Activated CD4-positive, alpha-beta T cell treated with anti-CD3 and anti-CD28 coated beads, Interleukin-2, amount 50 U/mL, for 24 hours (primary cell): Measurements from ENCODE around the gene ANKRD30B.
"Not testable (repeated sequence)": the region's sequence is repeated elsewhere in the genome, so short reads cannot be mapped to it uniquely, and the experiment has no call there.

Source experiments
- DNase-seq, 2 donors: peaks; one replicate each; pipeline ENCODE4 v3.0.0-alpha.2; 2020; ENCODE audit warnings: low read depth in 1 of 2, low spot score in 1 of 2

The ANKRD30B gene

GRCh38 chr18:14841607-14842006 is 93.6 kb downstream of the ANKRD30B start:
- DNase-seq, result not testable (repeated sequence)

DNA sequence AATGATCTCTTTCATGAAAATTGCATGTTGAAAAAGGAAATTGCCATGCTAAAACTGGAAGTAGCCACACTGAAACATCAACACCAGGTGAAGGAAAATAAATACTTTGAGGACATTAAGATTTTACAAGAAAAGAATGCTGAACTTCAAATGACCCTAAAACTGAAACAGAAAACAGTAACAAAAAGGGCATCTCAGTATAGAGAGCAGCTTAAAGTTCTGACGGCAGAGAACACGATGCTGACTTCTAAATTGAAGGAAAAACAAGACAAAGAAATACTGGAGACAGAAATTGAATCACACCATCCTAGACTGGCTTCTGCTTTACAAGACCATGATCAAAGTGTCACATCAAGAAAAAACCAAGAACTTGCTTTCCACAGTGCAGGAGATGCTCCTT is 103.6 kb downstream of the ANKRD30B start:
- DNase-seq, result not testable (repeated sequence)

DNA sequence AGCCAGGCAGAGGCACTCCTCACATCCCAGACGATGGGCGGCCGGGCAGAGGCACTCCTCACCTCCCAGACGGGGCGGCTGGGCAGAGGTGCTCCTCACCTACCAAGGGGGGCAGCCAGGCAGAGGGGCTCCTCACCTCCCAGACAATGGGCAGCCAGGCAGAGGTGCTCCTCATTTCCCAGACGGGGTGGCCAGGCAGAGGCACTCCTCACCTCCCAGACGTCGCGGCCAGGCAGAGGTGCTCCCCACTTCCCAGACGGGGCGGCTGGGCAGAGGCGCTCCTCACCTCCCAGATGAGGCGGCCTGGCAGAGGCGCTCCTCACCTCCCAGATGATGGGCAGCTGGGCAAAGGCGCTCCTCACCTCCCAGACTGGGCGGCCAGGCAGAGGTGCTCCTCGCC is 107.7 kb downstream of the ANKRD30B start:
- DNase-seq, result not testable (repeated sequence)

GRCh38 chr18:14856256-14856655 is 108.3 kb downstream of the ANKRD30B start:
- DNase-seq, result not testable (repeated sequence)

DNA sequence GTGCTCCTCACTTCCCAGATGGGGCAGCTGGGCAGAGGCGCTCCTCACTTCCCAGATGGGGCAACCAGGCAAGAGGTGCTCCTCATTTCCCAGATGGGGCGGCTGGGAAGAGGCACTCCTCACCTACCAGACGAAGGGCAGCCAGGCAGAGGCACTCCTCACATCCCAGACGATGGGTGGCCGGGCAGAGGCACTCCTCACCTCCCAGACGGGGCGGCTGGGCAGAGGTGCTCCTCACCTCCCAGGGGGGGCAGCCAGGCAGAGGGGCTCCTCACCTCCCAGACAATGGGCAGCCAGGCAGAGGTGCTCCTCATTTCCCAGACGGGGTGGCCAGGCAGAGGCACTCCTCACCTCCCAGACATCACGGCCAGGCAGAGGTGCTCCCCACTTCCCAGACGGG is 110.5 kb downstream of the ANKRD30B start:
- not testable (repeated sequence) for DNase-seq

DNA sequence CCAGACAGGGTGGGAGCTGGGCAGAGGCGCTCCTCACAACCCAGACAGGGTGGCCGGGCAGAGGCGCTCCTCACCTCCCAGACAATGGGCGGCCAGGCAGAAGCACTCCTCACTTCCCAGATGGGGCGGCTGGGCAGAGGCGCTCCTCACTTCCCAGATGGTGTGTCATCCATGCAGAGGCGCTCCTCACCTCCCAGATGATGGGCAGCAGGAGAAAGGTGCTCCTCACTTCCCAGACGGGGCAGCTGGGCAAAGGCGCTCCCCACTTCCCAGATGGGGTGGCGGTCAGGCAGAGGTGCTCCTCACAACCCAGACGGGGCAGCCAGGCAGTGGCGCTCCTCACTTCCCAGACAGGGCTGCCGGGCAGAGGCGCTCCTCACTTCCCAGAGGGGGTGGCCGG is 112.0 kb downstream of the ANKRD30B start:
- DNase-seq, result not testable (repeated sequence)

DNA sequence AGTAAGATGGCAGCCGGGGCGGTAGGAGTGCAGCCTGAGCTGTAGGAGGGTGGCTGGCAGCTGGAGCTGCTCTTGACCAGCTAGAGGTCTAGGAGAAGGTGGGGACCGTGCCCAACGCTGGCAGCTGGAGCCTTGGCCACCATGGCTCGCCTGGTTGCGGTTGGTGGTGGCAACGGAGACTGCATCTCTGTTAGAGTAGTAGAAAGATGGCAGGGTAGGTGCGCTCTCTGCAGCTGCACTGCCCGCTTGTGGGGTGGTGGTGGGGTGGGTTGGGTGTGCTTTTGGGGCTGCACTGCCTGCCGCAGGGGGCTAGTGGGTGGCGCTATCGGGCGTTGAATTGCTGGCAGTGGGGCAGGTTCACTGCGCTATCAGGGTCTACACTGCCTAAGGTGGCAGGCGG is 118.5 kb downstream of the ANKRD30B start:
- not testable (repeated sequence) for DNase-seq

DNA sequence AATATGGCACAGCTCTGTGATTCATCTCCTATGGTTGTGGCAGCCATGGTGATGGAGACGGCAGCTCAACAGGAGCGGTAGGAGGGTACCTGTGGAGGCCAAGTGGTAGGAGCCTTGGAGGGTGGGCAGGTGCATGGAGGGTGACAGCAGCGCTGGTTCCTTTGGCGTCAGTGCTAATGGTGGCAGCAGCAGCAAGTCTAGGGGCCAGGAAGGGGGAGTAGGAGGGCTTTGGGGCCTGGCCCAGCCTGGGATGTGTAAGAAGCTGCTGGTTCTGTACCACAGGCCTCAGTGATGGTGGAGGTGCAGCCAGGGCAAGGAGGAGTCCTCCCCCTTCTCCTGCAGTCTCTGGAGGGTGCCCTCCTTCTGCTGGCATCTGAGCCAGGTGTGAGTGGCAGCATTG is 120.0 kb downstream of the ANKRD30B start:
- DNase-seq, result not testable (repeated sequence)

DNA sequence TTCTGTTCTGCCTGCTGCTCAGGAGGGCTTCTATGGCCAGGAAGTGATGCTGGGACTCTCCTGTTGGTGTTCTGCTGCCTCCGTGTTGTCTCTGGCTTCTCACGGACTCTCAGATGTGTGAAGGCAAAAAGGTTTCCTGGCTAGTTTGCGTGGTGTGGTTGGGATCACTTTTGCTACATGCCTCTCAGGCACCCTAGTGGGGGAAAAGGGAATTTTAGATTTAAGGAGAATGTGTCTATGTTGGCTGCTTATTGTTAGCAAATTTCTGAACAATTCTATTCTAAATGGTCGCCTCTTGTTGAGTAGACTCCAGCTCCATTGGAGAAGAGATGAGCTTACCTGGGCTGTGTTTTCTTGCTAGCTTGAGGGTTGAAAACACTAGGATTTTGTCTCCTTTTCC is 120.9 kb downstream of the ANKRD30B start:
- DNase-seq, result not testable (repeated sequence)

- not testable (repeated sequence) for DNase-seq
Measured at GRCh38 chr18:14878826-14879225, 130.9 kb downstream of the ANKRD30B start.

DNA sequence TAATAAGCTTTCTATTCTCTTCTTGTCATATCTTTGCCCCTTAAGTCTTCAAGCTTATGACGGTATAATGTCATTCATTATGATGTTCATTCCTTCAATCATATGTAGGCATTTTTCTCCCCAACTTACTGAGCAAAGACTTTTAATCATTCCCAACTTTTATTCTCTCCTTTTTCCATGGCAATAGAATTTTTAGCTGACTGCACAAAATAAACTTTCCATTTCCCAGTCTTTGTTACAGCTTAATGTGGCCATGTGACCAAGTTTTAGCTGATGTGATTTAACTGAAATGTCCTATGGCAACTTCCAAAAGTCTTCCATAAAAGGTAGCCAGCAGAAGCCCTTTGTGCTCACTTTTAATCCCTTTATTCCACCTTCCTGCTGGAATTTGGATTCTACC is 152.5 kb downstream of the ANKRD30B start:
- DNase-seq, result no peak
